Cardiac muscle cell (in vitro differentiated cells and primary cell): Measurements from ENCODE around the gene NCOA6. TPM values are rescaled to one million over a fixed set of nuclear protein-coding genes. Genes with fewer than 3 reads are reported as not detected.

Source experiments
- DNase-seq, 2 donors: peaks; one replicate each; pipeline versions ENCODE4 v3.0.0 to v3.0.0-alpha.2; 2010 to 2017; ENCODE audit warnings: low read depth in 1 of 2, low spot score in 1 of 2
- H3K27ac ChIP-seq: fragments of 200-600 bp; sonication (generic); 2 replicates; pipeline ENCODE4 v1.5.1; 2016
- H3K27me3 ChIP-seq: fragments of 200-600 bp; sonication (generic); 2 replicates; pipeline ENCODE4 v1.6.0; 2016; ENCODE audit warnings: control low read depth
- H3K36me3 ChIP-seq: fragments of 200-600 bp; sonication (generic); 2 replicates; pipeline ENCODE4 v1.5.1; 2016; ENCODE audit warnings: control low read depth
- H3K4me1 ChIP-seq: fragments of 200-600 bp; sonication (generic); 2 replicates; pipeline ENCODE4 v1.8.1; 2017; ENCODE audit warnings: low read depth, mild to moderate bottlenecking, mixed run types
- H3K4me3 ChIP-seq: fragments of 200-600 bp; sonication (generic); 2 replicates; pipeline ENCODE4 v1.5.1; 2016; ENCODE audit warnings: mild to moderate bottlenecking
- H3K9me3 ChIP-seq: fragments of 200-600 bp; sonication (generic); 2 replicates; pipeline ENCODE4 v1.5.1; 2017; ENCODE audit warnings: low read depth, mild to moderate bottlenecking, control low read depth
- CTCF ChIP-seq: IDR thresholded peaks from 2 replicates; pipeline ENCODE4 v1.5.1; 2012; ENCODE audit warnings: low read depth, mild to moderate bottlenecking, low read length
- polyA plus RNA-seq: library from polyadenylated mRNA; unstranded; fragments of >200 nt; fragmentation: Nextera tagmentation; extraction: Ambion mirVana; gene quantifications from 2 replicates; pipeline ENCODE4 v1.2.1, GENCODE V29; 2016
- total RNA-seq: library from RNA; depleted of rRNA; stranded (reverse); fragments of >200 nt; gene quantifications from 2 replicates; pipeline ENCODE4 v1.2.3, GENCODE V29; 2016

The NCOA6 gene
- total and polyA plus RNA-seq, 2 experiments from 2014 or later = 16.8 to 21.4 TPM

DNA sequence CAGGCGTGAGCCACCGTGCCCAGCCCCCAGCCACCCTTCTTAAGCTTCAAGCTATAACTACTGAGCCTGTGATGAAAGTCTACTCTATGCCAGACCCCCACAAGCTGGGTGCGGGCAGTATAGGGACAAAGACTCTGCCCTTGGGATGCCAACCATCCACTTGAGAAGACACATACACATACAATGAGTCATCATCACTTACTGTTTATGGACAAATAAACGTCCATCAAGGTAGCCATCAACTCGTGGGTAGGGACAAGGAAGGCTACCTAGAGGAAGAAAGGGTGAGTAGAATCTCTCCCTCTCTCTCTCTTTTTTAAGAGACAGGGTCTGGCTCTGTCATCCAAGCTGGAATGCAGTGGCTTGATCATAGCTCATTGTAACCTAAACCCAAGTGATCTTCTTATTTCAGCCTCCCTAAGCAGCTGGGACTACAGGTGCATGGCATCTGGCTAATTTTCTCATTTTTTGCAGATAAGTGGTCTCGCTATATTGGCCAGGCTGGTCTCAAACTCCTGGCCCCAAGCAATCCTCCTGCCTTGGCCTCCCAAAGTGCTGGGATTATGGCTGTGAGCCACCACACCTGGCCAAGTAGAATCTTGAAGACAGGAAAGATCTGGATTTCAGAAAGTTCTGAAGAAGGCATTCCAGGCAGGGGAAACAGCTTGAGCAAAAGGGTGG is 123.9 kb downstream of the NCOA6 start:
- Histone ChIP-seq H3K4me3 (no peak overlapping the region), H3K4me1 (peaks cover 14% of the 10 kb centered on the region), H3K36me3 (no peaks in the 10 kb centered on the region), H3K27ac (no peak overlapping the region), H3K27me3 (no peaks in the 10 kb centered on the region), H3K9me3 (no peaks in the 10 kb centered on the region)
- TF ChIP-seq CTCF = no peak
- DNase-seq = no peak

GRCh38 chr20:34693414-34693813 is 132.0 kb downstream of the NCOA6 start:
- Histone ChIP-seq H3K36me3 (no peaks in the 10 kb centered on the region), H3K27ac (no peak overlapping the region), H3K27me3 (no peaks in the 10 kb centered on the region), H3K4me3 (no peak overlapping the region), H3K4me1 (no peaks in the 10 kb centered on the region), H3K9me3 (no peaks in the 10 kb centered on the region)
- TF ChIP-seq CTCF = no peak
- DNase-seq = peak in 1 of 2 donors; percentile 36

DNA sequence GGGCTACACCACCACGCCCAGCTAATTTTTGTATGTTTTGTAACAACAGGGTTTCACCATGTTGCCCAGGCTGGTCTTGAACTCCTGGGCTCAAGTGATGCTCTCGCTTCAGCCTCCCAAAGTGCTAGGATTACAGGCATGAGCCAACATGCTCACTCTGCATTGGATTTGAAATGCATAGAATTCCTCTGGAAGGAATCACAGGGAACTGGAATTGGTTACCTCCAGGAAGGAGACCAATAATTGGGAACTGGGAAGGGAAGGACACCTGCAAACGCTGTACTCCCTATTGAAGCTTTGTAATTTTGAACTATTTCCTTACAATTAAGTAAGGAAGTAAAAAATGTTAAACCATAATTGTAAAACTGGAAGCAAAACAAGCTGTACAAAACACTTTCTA is 133.6 kb downstream of the NCOA6 start:
- Histone ChIP-seq H3K27me3 (no peaks in the 10 kb centered on the region), H3K4me1 (no peaks in the 10 kb centered on the region), H3K9me3 (no peaks in the 10 kb centered on the region), H3K36me3 (no peaks in the 10 kb centered on the region), H3K4me3 (no peak overlapping the region), H3K27ac (no peak overlapping the region)
- no peak for TF ChIP-seq CTCF
- no peak for DNase-seq

GRCh38 chr20:34689486-34689885 is 136.0 kb downstream of the NCOA6 start:
- H3K4me1 ChIP-seq = no peaks in the 10 kb centered on the region
- no peaks in the 10 kb centered on the region for H3K36me3 ChIP-seq
- TF ChIP-seq CTCF = no peak
- no peak overlapping the region for H3K4me3 ChIP-seq
- H3K9me3 ChIP-seq = no peaks in the 10 kb centered on the region
- DNase-seq = peak in 1 of 2 donors; percentile 38
- H3K27me3 ChIP-seq = no peaks in the 10 kb centered on the region
- no peak overlapping the region for H3K27ac ChIP-seq

- Histone ChIP-seq H3K4me3 (no peak overlapping the region), H3K9me3 (no peaks in the 10 kb centered on the region), H3K4me1 (no peaks in the 10 kb centered on the region), H3K27ac (no peak overlapping the region), H3K36me3 (no peaks in the 10 kb centered on the region), H3K27me3 (no peaks in the 10 kb centered on the region)
- no peak for DNase-seq
- no peak for TF ChIP-seq CTCF
These were observed 141.8 kb downstream of the NCOA6 start for GRCh38 chr20:34683667-34684066.
